ENCODE data around the gene SURF6. TPM values are rescaled to one million over a fixed set of nuclear protein-coding genes. Genes with fewer than 3 reads are reported as not detected.

SURF6 gene
- total RNA-seq, 1 experiment from 2014 or later: 16.1 TPM

DNA sequence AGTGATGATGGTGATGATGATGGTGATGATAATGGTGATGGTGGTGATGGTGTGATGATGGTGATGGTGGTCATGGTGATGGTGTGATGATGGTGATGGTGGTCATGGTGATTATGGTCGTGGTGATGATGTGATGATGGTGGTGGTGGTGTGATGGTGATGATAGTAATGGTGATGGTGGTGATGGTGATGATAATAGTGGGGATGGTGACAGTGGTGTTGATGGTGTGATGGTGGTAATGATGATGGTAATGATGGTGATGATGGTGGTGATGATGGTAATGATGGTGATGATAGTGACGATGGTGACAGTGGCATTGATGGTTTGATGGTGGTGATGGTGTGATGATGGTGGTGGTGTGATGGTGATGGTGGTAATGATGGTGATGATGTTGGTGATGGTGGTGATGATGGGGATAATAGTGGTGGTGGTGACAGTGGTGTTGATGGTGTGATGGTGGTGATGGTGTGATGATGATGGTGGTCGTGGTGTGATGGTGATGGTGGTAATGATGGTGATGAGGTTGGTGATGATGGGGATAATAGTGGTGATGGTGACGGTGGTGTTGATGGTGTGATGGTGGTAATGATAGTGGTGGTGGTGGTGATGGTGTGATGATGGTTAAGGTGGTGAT is 46.6 kb upstream of the SURF6 start:
- intact Hi-C loops (cut with micrococcal nuclease; ENCODE audit: unreplicated experiment): no loop called here
- no TSS peak for BruUV-seq (replicated peaks)

DNA sequence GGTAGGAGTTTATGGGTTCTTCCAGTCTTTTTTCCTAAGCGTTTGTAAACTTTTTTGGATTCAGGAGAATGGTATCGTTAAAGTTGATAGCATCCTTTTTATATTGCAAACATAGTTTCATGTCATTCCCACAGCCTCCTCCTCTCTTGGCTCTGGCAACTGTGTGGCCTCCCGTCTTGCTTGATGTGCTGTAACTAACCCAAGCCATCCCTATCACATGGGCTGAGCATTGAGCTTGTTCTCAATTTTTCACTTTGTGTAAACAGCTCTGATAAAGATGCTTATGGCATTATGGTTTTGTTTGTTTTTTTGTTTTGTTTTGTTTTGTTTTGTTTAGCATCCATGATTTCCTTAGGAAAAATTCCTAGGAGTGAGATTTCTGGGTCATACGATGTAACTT is 44.7 kb upstream of the SURF6 start:
- Histone ChIP-seq H3K9me3 (ENCODE audit: control insufficient read depth, insufficient read depth, low read depth, low read length) (no peaks in the 10 kb centered on the region), H3K4me3 (ENCODE audit: low read depth in 2 of 2, low read length in 2 of 2) (no peak overlapping the region), H3K27ac (ENCODE audit: low read length) (no peak overlapping the region), H3K27me3 (ENCODE audit: control insufficient read depth, insufficient read depth, low read length) (no peaks in the 10 kb centered on the region), H3K36me3 (ENCODE audit: control insufficient read depth, insufficient read depth, low read length) (no peaks in the 10 kb centered on the region; the same call in 1 of the 2 replicates), H3K4me1 (ENCODE audit: control insufficient read depth, insufficient read depth, low read length) (peaks cover 8% of the 10 kb centered on the region)
- CTCF ChIA-PET: interaction anchor here (0.7 kb wide), 1 partner anchor 144 kb away, joined by 8 read pairs; the partner anchor contains the start of gene MYMK
- BruUV-seq (replicated peaks): no TSS peak
- POLR2A ChIA-PET: no interaction called here
- TF ChIP-seq SIN3A (IDR thresholded peaks at IDR 0.05; ENCODE audit: borderline replicate concordance, insufficient read depth, low read depth, low read length) (no peak), POLR2AphosphoS5 (IDR thresholded peaks at IDR 0.05; ENCODE audit: low read depth, low read length) (no peak), TCF7L2 (IDR thresholded peaks at IDR 0.05; ENCODE audit: low read depth, low read length) (no peak)
- TF ChIP-seq, protein P1, sequence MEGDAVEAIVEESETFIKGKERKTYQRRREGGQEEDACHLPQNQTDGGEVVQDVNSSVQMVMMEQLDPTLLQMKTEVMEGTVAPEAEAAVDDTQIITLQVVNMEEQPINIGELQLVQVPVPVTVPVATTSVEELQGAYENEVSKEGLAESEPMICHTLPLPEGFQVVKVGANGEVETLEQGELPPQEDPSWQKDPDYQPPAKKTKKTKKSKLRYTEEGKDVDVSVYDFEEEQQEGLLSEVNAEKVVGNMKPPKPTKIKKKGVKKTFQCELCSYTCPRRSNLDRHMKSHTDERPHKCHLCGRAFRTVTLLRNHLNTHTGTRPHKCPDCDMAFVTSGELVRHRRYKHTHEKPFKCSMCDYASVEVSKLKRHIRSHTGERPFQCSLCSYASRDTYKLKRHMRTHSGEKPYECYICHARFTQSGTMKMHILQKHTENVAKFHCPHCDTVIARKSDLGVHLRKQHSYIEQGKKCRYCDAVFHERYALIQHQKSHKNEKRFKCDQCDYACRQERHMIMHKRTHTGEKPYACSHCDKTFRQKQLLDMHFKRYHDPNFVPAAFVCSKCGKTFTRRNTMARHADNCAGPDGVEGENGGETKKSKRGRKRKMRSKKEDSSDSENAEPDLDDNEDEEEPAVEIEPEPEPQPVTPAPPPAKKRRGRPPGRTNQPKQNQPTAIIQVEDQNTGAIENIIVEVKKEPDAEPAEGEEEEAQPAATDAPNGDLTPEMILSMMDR (IDR thresholded peaks at IDR 0.05): no peak
- TF ChIP-seq, protein P2, sequence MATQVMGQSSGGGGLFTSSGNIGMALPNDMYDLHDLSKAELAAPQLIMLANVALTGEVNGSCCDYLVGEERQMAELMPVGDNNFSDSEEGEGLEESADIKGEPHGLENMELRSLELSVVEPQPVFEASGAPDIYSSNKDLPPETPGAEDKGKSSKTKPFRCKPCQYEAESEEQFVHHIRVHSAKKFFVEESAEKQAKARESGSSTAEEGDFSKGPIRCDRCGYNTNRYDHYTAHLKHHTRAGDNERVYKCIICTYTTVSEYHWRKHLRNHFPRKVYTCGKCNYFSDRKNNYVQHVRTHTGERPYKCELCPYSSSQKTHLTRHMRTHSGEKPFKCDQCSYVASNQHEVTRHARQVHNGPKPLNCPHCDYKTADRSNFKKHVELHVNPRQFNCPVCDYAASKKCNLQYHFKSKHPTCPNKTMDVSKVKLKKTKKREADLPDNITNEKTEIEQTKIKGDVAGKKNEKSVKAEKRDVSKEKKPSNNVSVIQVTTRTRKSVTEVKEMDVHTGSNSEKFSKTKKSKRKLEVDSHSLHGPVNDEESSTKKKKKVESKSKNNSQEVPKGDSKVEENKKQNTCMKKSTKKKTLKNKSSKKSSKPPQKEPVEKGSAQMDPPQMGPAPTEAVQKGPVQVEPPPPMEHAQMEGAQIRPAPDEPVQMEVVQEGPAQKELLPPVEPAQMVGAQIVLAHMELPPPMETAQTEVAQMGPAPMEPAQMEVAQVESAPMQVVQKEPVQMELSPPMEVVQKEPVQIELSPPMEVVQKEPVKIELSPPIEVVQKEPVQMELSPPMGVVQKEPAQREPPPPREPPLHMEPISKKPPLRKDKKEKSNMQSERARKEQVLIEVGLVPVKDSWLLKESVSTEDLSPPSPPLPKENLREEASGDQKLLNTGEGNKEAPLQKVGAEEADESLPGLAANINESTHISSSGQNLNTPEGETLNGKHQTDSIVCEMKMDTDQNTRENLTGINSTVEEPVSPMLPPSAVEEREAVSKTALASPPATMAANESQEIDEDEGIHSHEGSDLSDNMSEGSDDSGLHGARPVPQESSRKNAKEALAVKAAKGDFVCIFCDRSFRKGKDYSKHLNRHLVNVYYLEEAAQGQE (IDR thresholded peaks at IDR 0.05; ENCODE audit: insufficient read depth in 1 of 2, low read depth in 2 of 2, low read length in 1 of 2): no peak
- in situ Hi-C loops (cut with HindIII; ENCODE audit: low pct_unique_long_range_greater_than_20kb, low sequenced_read_pairs) (no loop called here), intact Hi-C loops (cut with micrococcal nuclease; ENCODE audit: unreplicated experiment) (no loop called here)
- DNase-seq (ENCODE audit: low read depth, low spot score) (no peak), ATAC-seq (no peak)

More for the DNA sequence above, 46.6 kb upstream of the SURF6 start:
- POLR2A ChIA-PET: no interaction called here
- Histone ChIP-seq H3K27me3 (ENCODE audit: control insufficient read depth, insufficient read depth, low read length) (no peaks in the 10 kb centered on the region), H3K36me3 (ENCODE audit: control insufficient read depth, insufficient read depth, low read length) (no peaks in the 10 kb centered on the region), H3K4me3 (ENCODE audit: low read depth in 2 of 2, low read length in 2 of 2) (no peak overlapping the region), H3K4me1 (ENCODE audit: control insufficient read depth, insufficient read depth, low read length) (peaks cover 8% of the 10 kb centered on the region), H3K9me3 (ENCODE audit: control insufficient read depth, insufficient read depth, low read depth, low read length) (no peaks in the 10 kb centered on the region), H3K27ac (ENCODE audit: low read length) (no peak overlapping the region)
- in situ Hi-C loops (cut with HindIII; ENCODE audit: low pct_unique_long_range_greater_than_20kb, low sequenced_read_pairs): no loop called here
- no peak for ATAC-seq
- CTCF ChIA-PET: no interaction called here
- no peak for DNase-seq (ENCODE audit: low read depth, low spot score)
- TF ChIP-seq POLR2AphosphoS5 (IDR thresholded peaks at IDR 0.05; ENCODE audit: low read depth, low read length) (no peak), TCF7L2 (IDR thresholded peaks at IDR 0.05; ENCODE audit: low read depth, low read length) (no peak)
- TF ChIP-seq, protein P2 (IDR thresholded peaks at IDR 0.05; ENCODE audit: insufficient read depth in 1 of 2, low read depth in 2 of 2, low read length in 1 of 2): no peak
- TF ChIP-seq, protein P1 (IDR thresholded peaks at IDR 0.05): no peak
